ENCODE measurements around the gene PRH2. TPM values are rescaled to one million over a fixed set of nuclear protein-coding genes. Genes with fewer than 3 reads are reported as not detected.

The PRH2 gene
- total and polyA plus RNA-seq, 2 experiments from 2014 or later, result 0.36 to 0.69 TPM

GRCh38 chr12:10960211-10960610 is 31.2 kb downstream of the PRH2 start:
- Histone ChIP-seq H3K79me2 (replicated peaks; ENCODE audit: insufficient read depth) (peaks cover 13% of the 10 kb centered on the region; the same call in 1 of the 2 replicates), H3K27me3 (ENCODE audit: insufficient read depth) (no peaks in the 10 kb centered on the region), H4K20me1 (replicated peaks; ENCODE audit: insufficient read depth) (no peaks in the 10 kb centered on the region; the same call in 1 of the 2 replicates), H3K36me3 (ENCODE audit: insufficient read depth) (no peaks in the 10 kb centered on the region), H3K4me2 (no peak overlapping the region), H3K27ac (ENCODE audit: low read depth) (no peak overlapping the region), H3K4me1 (ENCODE audit: insufficient read depth) (no peaks in the 10 kb centered on the region), H3K4me3 (no peak overlapping the region), H2AFZ (no peak overlapping the region), H3F3A (replicated peaks; ENCODE audit: low read depth) (no peaks in the 10 kb centered on the region), H3K9me2 (ENCODE audit: insufficient read depth) (0 out of 2 replicates have a peak, but pooled peaks cover 3% of the 10 kb centered on the region)
- Mint-ChIP-seq H3K27ac (no peak overlapping the region), H3K36me3 (ENCODE audit: low read depth) (peaks cover 7% of the 10 kb centered on the region; the same call in 1 of the 3 replicates), H3K4me3 (no peak overlapping the region), H3K4me1 (no peaks in the 10 kb centered on the region), H3K9me3 (peaks cover 6% of the 10 kb centered on the region; the same call in 2 of the 3 replicates), H3K27me3 (ENCODE audit: insufficient read depth, low read depth, poor library complexity) (no peaks in the 10 kb centered on the region)
- ATAC-seq (no peak), DNase-seq (ENCODE audit: low spot score) (no peak)
- TF ChIP-seq CTCF (conservative IDR thresholded peaks at IDR 0.05; ENCODE audit: low read depth in 2 of 2), result no peak
- no peak for TF ChIP-seq ZNF331 (CRISPR knock-in tag; IDR thresholded peaks at IDR 0.05; ENCODE audit: low read depth)
- TF ChIP-seq ZNF114 (CRISPR knock-in tag; IDR thresholded peaks at IDR 0.05), result no peak
- TF ChIP-seq, protein P1, sequence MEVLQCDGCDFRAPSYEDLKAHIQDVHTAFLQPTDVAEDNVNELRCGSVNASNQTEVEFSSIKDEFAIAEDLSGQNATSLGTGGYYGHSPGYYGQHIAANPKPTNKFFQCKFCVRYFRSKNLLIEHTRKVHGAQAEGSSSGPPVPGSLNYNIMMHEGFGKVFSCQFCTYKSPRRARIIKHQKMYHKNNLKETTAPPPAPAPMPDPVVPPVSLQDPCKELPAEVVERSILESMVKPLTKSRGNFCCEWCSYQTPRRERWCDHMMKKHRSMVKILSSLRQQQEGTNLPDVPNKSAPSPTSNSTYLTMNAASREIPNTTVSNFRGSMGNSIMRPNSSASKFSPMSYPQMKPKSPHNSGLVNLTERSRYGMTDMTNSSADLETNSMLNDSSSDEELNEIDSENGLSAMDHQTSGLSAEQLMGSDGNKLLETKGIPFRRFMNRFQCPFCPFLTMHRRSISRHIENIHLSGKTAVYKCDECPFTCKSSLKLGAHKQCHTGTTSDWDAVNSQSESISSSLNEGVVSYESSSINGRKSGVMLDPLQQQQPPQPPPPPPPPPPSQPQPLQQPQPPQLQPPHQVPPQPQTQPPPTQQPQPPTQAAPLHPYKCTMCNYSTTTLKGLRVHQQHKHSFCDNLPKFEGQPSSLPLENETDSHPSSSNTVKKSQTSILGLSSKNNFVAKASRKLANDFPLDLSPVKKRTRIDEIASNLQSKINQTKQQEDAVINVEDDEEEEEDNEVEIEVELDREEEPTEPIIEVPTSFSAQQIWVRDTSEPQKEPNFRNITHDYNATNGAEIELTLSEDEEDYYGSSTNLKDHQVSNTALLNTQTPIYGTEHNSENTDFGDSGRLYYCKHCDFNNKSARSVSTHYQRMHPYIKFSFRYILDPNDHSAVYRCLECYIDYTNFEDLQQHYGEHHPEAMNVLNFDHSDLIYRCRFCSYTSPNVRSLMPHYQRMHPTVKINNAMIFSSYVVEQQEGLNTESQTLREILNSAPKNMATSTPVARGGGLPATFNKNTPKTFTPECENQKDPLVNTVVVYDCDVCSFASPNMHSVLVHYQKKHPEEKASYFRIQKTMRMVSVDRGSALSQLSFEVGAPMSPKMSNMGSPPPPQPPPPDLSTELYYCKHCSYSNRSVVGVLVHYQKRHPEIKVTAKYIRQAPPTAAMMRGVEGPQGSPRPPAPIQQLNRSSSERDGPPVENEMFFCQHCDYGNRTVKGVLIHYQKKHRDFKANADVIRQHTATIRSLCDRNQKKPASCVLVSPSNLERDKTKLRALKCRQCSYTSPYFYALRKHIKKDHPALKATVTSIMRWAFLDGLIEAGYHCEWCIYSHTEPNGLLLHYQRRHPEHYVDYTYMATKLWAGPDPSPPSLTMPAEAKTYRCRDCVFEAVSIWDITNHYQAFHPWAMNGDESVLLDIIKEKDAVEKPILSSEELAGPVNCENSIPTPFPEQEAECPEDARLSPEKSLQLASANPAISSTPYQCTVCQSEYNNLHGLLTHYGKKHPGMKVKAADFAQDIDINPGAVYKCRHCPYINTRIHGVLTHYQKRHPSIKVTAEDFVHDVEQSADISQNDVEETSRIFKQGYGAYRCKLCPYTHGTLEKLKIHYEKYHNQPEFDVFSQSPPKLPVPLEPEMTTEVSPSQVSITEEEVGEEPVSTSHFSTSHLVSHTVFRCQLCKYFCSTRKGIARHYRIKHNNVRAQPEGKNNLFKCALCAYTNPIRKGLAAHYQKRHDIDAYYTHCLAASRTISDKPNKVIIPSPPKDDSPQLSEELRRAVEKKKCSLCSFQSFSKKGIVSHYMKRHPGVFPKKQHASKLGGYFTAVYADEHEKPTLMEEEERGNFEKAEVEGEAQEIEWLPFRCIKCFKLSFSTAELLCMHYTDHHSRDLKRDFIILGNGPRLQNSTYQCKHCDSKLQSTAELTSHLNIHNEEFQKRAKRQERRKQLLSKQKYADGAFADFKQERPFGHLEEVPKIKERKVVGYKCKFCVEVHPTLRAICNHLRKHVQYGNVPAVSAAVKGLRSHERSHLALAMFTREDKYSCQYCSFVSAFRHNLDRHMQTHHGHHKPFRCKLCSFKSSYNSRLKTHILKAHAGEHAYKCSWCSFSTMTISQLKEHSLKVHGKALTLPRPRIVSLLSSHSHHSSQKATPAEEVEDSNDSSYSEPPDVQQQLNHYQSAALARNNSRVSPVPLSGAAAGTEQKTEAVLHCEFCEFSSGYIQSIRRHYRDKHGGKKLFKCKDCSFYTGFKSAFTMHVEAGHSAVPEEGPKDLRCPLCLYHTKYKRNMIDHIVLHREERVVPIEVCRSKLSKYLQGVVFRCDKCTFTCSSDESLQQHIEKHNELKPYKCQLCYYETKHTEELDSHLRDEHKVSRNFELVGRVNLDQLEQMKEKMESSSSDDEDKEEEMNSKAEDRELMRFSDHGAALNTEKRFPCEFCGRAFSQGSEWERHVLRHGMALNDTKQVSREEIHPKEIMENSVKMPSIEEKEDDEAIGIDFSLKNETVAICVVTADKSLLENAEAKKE (CRISPR knock-in tag; IDR thresholded peaks at IDR 0.05), result no peak
- TF ChIP-seq CREB1 (CRISPR knock-in tag; IDR thresholded peaks at IDR 0.05; ENCODE audit: low read depth), result no peak
- no peak for TF ChIP-seq POLR2AphosphoS5 (IDR thresholded peaks at IDR 0.05; ENCODE audit: low read depth)
- TF ChIP-seq EZH2phosphoT487 (IDR thresholded peaks at IDR 0.05; ENCODE audit: unreplicated experiment), result no peak
- no peak for TF ChIP-seq NANOG (IDR thresholded peaks at IDR 0.05; ENCODE audit: borderline replicate concordance)
- no peak for TF ChIP-seq STAT1 (IDR thresholded peaks at IDR 0.05; ENCODE audit: unreplicated experiment)
- TF ChIP-seq EZH2 (IDR thresholded peaks at IDR 0.05; ENCODE audit: low read depth, unreplicated experiment), result no peak
- TF ChIP-seq JUNB (IDR thresholded peaks at IDR 0.05; ENCODE audit: unreplicated experiment), result no peak
- TF ChIP-seq, protein P2, sequence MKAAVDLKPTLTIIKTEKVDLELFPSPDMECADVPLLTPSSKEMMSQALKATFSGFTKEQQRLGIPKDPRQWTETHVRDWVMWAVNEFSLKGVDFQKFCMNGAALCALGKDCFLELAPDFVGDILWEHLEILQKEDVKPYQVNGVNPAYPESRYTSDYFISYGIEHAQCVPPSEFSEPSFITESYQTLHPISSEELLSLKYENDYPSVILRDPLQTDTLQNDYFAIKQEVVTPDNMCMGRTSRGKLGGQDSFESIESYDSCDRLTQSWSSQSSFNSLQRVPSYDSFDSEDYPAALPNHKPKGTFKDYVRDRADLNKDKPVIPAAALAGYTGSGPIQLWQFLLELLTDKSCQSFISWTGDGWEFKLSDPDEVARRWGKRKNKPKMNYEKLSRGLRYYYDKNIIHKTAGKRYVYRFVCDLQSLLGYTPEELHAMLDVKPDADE (IDR thresholded peaks at IDR 0.05), result no peak
- no peak for TF ChIP-seq REST (IDR thresholded peaks at IDR 0.05; ENCODE audit: unreplicated experiment)

Measured in GM23338 (cell line).